Calu3 (cell line): ENCODE results near the gene CYBB. TPM values are rescaled to one million over a fixed set of nuclear protein-coding genes. Genes with fewer than 3 reads are reported as not detected.

ENCODE experiments used
- BruUV-seq: library from RNA; stranded (reverse); fragments of 400-500 nt; replicated peaks from 2 replicates; lab custom pipeline; 2021; lab: Mats Ljungman, UMichigan
- CTCF ChIA-PET: fragments of 300-600 bp; sonication (Branson Sonifier 250); formaldehyde crosslinking; loops from one replicate; lab custom pipeline; 2022; ENCODE audit warnings: antibody characterized with exemption; lab: Charles Lee
- DNase-seq: peaks from one replicate; pipeline ENCODE4 v3.0.0; 2022
- H3K27ac Mint-ChIP-seq: one replicate; pipeline ENCODE4 v1.8.0; 2022; ENCODE audit warnings: mixed read lengths; ENCODE audit not compliant: unreplicated experiment
- H3K27me3 Mint-ChIP-seq: one replicate; pipeline ENCODE4 v1.8.0; 2022; ENCODE audit warnings: mixed read lengths; ENCODE audit not compliant: unreplicated experiment
- H3K36me3 Mint-ChIP-seq: one replicate; pipeline ENCODE4 v1.8.0; 2022; ENCODE audit warnings: mild to moderate bottlenecking, moderate library complexity, mixed read lengths; ENCODE audit not compliant: insufficient read depth, unreplicated experiment
- H3K4me1 Mint-ChIP-seq: one replicate; pipeline ENCODE4 v1.8.0; 2022; ENCODE audit warnings: mild to moderate bottlenecking, low read depth, mixed read lengths; ENCODE audit not compliant: unreplicated experiment
- H3K4me3 Mint-ChIP-seq: one replicate; pipeline ENCODE4 v1.8.0; 2022; ENCODE audit warnings: mild to moderate bottlenecking, low read depth, moderate library complexity, mixed read lengths; ENCODE audit not compliant: unreplicated experiment
- H3K9me3 Mint-ChIP-seq: one replicate; pipeline ENCODE4 v1.8.0; 2022; ENCODE audit warnings: low read depth, mixed read lengths; ENCODE audit not compliant: unreplicated experiment
- intact Hi-C: fragments of 100-400 bp; cut with micrococcal nuclease; formaldehyde crosslinking; loops from one replicate; pipeline ENCODE4 v1.10.0; 2022; ENCODE audit not compliant: unreplicated experiment
- total RNA-seq: library from RNA; stranded (reverse); gene quantifications from 2 replicates; pipeline ENCODE4 v1.2.3, GENCODE V29; 2022
- TF ChIP-seq, protein P1 (sequence below): fragments of 200-600 bp; IDR thresholded peaks from one replicate; pipeline ENCODE4 v1.8.0; 2022; ENCODE audit warnings: antibody characterized with exemption; ENCODE audit not compliant: unreplicated experiment

The CYBB gene
- total RNA-seq, 1 experiment from 2014 or later: 1.8 TPM

DNA sequence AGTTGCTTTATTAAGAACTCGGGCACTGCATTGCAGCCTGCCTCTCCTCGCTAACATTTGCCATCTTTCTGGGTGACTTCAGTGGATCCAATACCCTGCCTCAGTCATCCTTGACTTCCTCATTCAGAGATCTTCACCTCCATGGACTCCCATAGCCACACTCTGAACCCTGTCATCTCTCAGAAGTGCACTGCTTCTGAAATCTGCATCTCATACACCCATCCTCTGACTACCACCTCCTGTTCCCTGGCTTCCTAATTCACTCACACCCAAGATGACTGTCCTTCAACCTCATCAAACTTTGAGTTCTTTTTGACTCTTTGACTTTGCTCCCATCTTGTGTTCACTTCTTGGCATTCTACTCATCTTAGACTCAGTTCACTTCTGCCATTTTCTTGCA is 25.3 kb upstream of the CYBB start:
- TF ChIP-seq, protein P1, sequence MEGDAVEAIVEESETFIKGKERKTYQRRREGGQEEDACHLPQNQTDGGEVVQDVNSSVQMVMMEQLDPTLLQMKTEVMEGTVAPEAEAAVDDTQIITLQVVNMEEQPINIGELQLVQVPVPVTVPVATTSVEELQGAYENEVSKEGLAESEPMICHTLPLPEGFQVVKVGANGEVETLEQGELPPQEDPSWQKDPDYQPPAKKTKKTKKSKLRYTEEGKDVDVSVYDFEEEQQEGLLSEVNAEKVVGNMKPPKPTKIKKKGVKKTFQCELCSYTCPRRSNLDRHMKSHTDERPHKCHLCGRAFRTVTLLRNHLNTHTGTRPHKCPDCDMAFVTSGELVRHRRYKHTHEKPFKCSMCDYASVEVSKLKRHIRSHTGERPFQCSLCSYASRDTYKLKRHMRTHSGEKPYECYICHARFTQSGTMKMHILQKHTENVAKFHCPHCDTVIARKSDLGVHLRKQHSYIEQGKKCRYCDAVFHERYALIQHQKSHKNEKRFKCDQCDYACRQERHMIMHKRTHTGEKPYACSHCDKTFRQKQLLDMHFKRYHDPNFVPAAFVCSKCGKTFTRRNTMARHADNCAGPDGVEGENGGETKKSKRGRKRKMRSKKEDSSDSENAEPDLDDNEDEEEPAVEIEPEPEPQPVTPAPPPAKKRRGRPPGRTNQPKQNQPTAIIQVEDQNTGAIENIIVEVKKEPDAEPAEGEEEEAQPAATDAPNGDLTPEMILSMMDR: no peak
- no peak for DNase-seq
- Mint-ChIP-seq H3K9me3 (no peaks in the 10 kb centered on the region), H3K36me3 (no peaks in the 10 kb centered on the region), H3K4me1 (no peaks in the 10 kb centered on the region), H3K27ac (no peak overlapping the region), H3K27me3 (no peaks in the 10 kb centered on the region), H3K4me3 (no peak overlapping the region)
- BruUV-seq: no TSS peak
- CTCF ChIA-PET: no interaction called here
- intact Hi-C loops: loop anchor here (5.0 kb wide), 1 partner anchor 168 kb away; no protein-coding TSS in a partner anchor

DNA sequence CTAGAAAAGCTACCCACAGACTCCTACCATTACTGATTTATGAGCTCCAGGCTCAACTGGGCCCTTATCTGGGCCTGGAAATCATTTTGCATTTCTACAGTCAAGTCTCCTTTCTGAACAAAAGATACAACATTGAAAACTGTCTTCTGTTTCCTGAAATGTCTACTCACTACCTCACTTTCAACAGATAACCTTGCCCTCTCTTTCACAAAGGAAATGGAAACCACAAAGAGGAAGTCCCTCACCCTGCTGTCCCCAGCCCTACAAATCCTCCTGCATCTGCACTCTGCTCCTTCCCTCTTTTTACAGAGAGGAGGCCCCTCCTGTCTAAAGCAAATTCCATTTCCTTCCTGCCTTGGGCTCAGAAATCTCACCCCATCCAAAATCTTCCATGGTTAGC is 24.8 kb upstream of the CYBB start:
- no TSS peak for BruUV-seq
- CTCF ChIA-PET: no interaction called here
- no peak overlapping the region for H3K4me3 Mint-ChIP-seq
- DNase-seq: no peak
- no peaks in the 10 kb centered on the region for H3K4me1 Mint-ChIP-seq
- TF ChIP-seq, protein P1: no peak
- H3K9me3 Mint-ChIP-seq: no peaks in the 10 kb centered on the region
- H3K27me3 Mint-ChIP-seq: no peaks in the 10 kb centered on the region
- intact Hi-C loops: no loop called here
- no peaks in the 10 kb centered on the region for H3K36me3 Mint-ChIP-seq
- no peak overlapping the region for H3K27ac Mint-ChIP-seq

DNA sequence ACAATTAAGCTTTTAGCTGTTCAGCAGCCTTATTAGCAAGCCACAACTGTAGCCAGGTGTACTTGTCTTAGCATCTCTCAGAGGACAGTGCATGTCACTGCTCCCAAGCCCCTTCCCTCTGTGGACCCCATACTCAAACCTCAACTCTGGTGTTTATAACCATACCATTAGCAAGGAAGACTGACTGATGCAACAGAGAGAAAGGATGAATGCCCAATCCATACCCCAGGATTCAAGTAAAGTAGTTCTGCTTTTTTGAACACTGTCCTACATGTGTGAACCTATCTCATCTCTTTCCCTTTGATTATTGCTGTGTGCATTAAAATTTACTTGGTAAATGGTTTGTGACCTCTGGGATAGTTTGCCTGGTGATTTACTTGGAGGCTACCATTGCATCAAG is 22.8 kb upstream of the CYBB start:
- Mint-ChIP-seq H3K4me3 (no peak overlapping the region), H3K9me3 (no peaks in the 10 kb centered on the region), H3K36me3 (no peaks in the 10 kb centered on the region), H3K27me3 (no peaks in the 10 kb centered on the region), H3K27ac (no peak overlapping the region), H3K4me1 (no peaks in the 10 kb centered on the region)
- CTCF ChIA-PET: interaction anchor here (0.5 kb wide), 1 partner anchor 70 kb away, joined by 4 read pairs; no protein-coding TSS in a partner anchor
- BruUV-seq: no TSS peak
- TF ChIP-seq, protein P1: no peak
- intact Hi-C loops: no loop called here
- DNase-seq: no peak

DNA sequence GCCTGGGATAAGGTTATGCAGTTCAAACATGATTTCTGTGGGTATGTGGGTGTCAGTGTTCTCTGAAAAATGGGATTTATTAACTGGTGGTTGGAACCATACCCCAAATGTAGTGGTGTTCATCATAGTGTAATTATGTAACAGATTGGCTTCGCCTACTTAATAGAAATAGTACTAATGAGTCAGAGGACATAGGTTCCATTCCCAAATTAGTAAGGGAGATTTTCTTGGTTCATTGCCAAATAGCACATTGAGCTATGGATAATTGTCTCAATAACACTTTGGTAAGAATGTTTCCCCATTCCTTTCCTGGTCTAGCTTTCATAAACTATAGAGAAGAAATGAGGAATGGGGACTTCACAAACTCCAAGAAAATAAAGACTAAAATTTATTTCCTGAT is 20.5 kb upstream of the CYBB start:
- CTCF ChIA-PET: interaction anchor here (0.7 kb wide), 1 partner anchor 40 kb away, joined by 3 read pairs; no protein-coding TSS in a partner anchor
- H3K27ac Mint-ChIP-seq: no peak overlapping the region

More for the DNA sequence above, 20.5 kb upstream of the CYBB start:
- no peak for DNase-seq
- intact Hi-C loops: no loop called here
- TF ChIP-seq, protein P1: no peak
- Mint-ChIP-seq H3K36me3 (no peaks in the 10 kb centered on the region), H3K4me1 (no peaks in the 10 kb centered on the region), H3K9me3 (no peaks in the 10 kb centered on the region), H3K27me3 (no peaks in the 10 kb centered on the region), H3K4me3 (no peak overlapping the region)
- no TSS peak for BruUV-seq
